ENCODE data around the gene MINK1. TPM values are rescaled to one million over a fixed set of nuclear protein-coding genes. Genes with fewer than 3 reads are reported as not detected.

MINK1 gene
- total RNA-seq, 1 donor from 2014 or later, result 111 TPM

- H3K27ac Mint-ChIP-seq, result peak overlapping the region; percentile 97
- peaks cover 5% of the 10 kb centered on the region for H3K36me3 Mint-ChIP-seq
- TF ChIP-seq CTCF (conservative IDR thresholded peaks at IDR 0.05), result no peak
- H3K4me1 Mint-ChIP-seq (ENCODE audit: unreplicated experiment), result peaks cover 14% of the 10 kb centered on the region
- H3K9me3 Mint-ChIP-seq, result no peaks in the 10 kb centered on the region
- no peak for DNase-seq (ENCODE audit: extremely low spot score, unreplicated experiment)
- H3K27me3 Mint-ChIP-seq, result no peaks in the 10 kb centered on the region
- peak overlapping the region; percentile 100 for H3K4me3 Mint-ChIP-seq
Measured at GRCh38 chr17:4796552-4796920, 36.6 kb upstream of the MINK1 start.

GRCh38 chr17:4800462-4801196, 32.5 kb upstream of the MINK1 start:
- Mint-ChIP-seq H3K9me3 (no peaks in the 10 kb centered on the region), H3K4me1 (ENCODE audit: unreplicated experiment) (peaks cover 13% of the 10 kb centered on the region), H3K27me3 (no peaks in the 10 kb centered on the region), H3K4me3 (no peak overlapping the region), H3K27ac (peak overlapping the region; percentile 2), H3K36me3 (peaks cover 5% of the 10 kb centered on the region)
- DNase-seq (ENCODE audit: extremely low spot score, unreplicated experiment), result no peak
- no peak for TF ChIP-seq CTCF (conservative IDR thresholded peaks at IDR 0.05)

- Mint-ChIP-seq H3K27ac (no peak within 1 kb of the TSS), H3K27me3 (no peaks in the 10 kb centered on the region), H3K4me1 (ENCODE audit: unreplicated experiment) (peaks cover 7% of the 10 kb centered on the region), H3K36me3 (no peaks in the 10 kb centered on the region), H3K4me3 (no peak within 1 kb of the TSS), H3K9me3 (no peaks in the 10 kb centered on the region)
- no peak for TF ChIP-seq CTCF (conservative IDR thresholded peaks at IDR 0.05)
- DNase-seq (ENCODE audit: extremely low spot score, unreplicated experiment), result no peak
Measured at GRCh38 chr17:4802228-4802627, 30.9 kb upstream of the MINK1 start, which contains the start of gene C17orf114. TSS of gene C17orf114 (minus strand) at chr17:4802328.

- Mint-ChIP-seq H3K4me3 (peak overlapping the region; percentile 88), H3K36me3 (peaks cover 11% of the 10 kb centered on the region), H3K4me1 (ENCODE audit: unreplicated experiment) (peaks cover 13% of the 10 kb centered on the region), H3K27ac (peak overlapping the region; percentile 74), H3K9me3 (no peaks in the 10 kb centered on the region), H3K27me3 (no peaks in the 10 kb centered on the region)
- TF ChIP-seq CTCF (conservative IDR thresholded peaks at IDR 0.05), result no peak
- DNase-seq (ENCODE audit: extremely low spot score, unreplicated experiment), result no peak
Measured at GRCh38 chr17:4806456-4806776, 26.7 kb upstream of the MINK1 start.

- Mint-ChIP-seq H3K27ac (peak within 1 kb of the TSS; percentile 74), H3K27me3 (no peaks in the 10 kb centered on the region), H3K9me3 (no peaks in the 10 kb centered on the region), H3K4me1 (ENCODE audit: unreplicated experiment) (peaks cover 13% of the 10 kb centered on the region), H3K36me3 (peaks cover 11% of the 10 kb centered on the region), H3K4me3 (peak within 1 kb of the TSS; percentile 90)
- no peak for TF ChIP-seq CTCF (conservative IDR thresholded peaks at IDR 0.05)
- peak; percentile 91 for DNase-seq (ENCODE audit: extremely low spot score, unreplicated experiment)
Measured at GRCh38 chr17:4806777-4807604, 26.1 kb upstream of the MINK1 start, which contains the start of gene PLD2. TSS of gene PLD2 (plus strand) at chr17:4807152. CDS start at chr17:4807773, 621 bp downstream.

Data from type B pancreatic cell (in vitro differentiated cells).